ENCODE results near the gene SMC5. TPM values are rescaled to one million over a fixed set of nuclear protein-coding genes. Genes with fewer than 3 reads are reported as not detected.

SMC5 gene
- total RNA-seq (2022; extraction: Qiagen RNA extraction; ENCODE audit: low read depth) = 6.2 to 18.9 TPM (median 14.4 TPM) in 5 replicates

GRCh38 chr9:70258692-70259511, at the start of gene SMC5:
TSS of gene SMC5 (plus strand) at chr9:70258978. CDS start at chr9:70259079, 101 bp downstream.

Other genes starting within 250 kb of the SMC5 start
- gene MAMDC2, start 215.1 kb upstream of the SMC5 start, total RNA-seq (2022; extraction: Qiagen RNA extraction; ENCODE audit: low read depth) = 0.21 to 0.65 TPM (median 0.36 TPM) in 5 replicates
- gene KLF9, start 155.7 kb downstream of the SMC5 start, total RNA-seq (2022; extraction: Qiagen RNA extraction; ENCODE audit: low read depth) = 0.32 to 0.75 TPM (median 0.71 TPM) in 5 replicates